A549 (cell line): ENCODE measurements around the gene MSI2.

Experiments
- EP300 ChIP-seq, 2 experiments: fragments of >200 bp; sonication (Bioruptor Twin); formaldehyde crosslinking; IDR thresholded peaks; 2 replicates in 1 of 2; 3 replicates in 1 of 2; pipeline ENCODE4 v1.6.1; 2016 to 2017
- MAFK ChIP-seq: fragments of 450-650 bp; IDR thresholded peaks from 2 replicates; pipeline ENCODE4 v1.6.1; 2014; ENCODE audit not compliant: partially characterized antibody
- POLR2A ChIP-seq: IDR thresholded peaks from 2 replicates; pipeline ENCODE4 v1.6.1; 2012; ENCODE audit warnings: mild to moderate bottlenecking, low read length

DNA sequence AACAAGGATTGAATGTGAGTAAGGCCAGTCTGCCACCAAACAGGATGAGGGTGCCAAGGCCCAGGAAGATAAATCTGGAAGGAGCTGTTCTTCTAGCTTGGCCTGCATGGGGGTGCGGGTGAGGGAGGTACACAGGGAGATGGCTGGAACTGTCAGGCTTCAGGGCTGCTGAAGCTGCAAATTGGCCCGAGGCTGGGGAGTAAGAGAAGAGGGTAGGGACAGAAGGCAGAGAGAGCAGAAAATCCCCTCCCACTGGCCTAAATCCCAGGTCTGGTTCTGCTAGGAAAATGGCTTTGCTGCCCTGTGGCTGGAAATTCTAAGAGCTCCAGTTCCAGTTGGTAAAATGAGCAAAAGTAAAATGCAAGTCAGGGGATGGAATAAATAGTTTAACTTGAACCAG lies 400.9 kb downstream of the MSI2 start:
- TF ChIP-seq EP300 (IDR thresholded peaks at IDR 0.05) = no peak
- no peak for TF ChIP-seq MAFK
- TF ChIP-seq POLR2A = no peak
